Activated B cell treated with CpG ODN at 0.5 μM for 24 hours (primary cell): ENCODE measurements around the gene SUSD4. TPM values are rescaled to one million over a fixed set of nuclear protein-coding genes. Genes with fewer than 3 reads are reported as not detected.

Source experiments
- ATAC-seq: fragments of 200-7000 bp; cut with Tn5 transposase; one replicate; pipeline ENCODE4 v1.10.0; 2021; ENCODE audit warnings: low read depth, mild to moderate bottlenecking, moderate library complexity
- CTCF ChIA-PET: fragments of 350-600 bp; sonication (Branson Sonifier 250); formaldehyde crosslinking; loops from one replicate; lab custom pipeline; 2021; ENCODE audit warnings: antibody characterized with exemption; lab: Charles Lee
- POLR2A ChIA-PET: fragments of 350-600 bp; sonication (Branson Sonifier 250); formaldehyde crosslinking; loops from one replicate; lab custom pipeline; 2021; ENCODE audit warnings: antibody characterized with exemption; lab: Charles Lee
- DNase-seq: peaks from one replicate; pipeline ENCODE4 v3.0.0; 2022
- H3K27ac Mint-ChIP-seq: one replicate; pipeline ENCODE4 v1.8.0; 2020; ENCODE audit warnings: mixed read lengths
- H3K27me3 Mint-ChIP-seq: one replicate; pipeline ENCODE4 v1.8.0; 2021; ENCODE audit warnings: mixed read lengths
- H3K36me3 Mint-ChIP-seq: one replicate; pipeline ENCODE4 v1.8.0; 2021; ENCODE audit warnings: low read depth, mixed read lengths
- H3K4me1 Mint-ChIP-seq: one replicate; pipeline ENCODE4 v1.8.0; 2021; ENCODE audit warnings: mixed read lengths
- H3K4me3 Mint-ChIP-seq: one replicate; pipeline ENCODE4 v1.8.0; 2020; ENCODE audit warnings: mild to moderate bottlenecking, mixed read lengths
- H3K9me3 Mint-ChIP-seq: one replicate; pipeline ENCODE4 v1.8.0; 2020; ENCODE audit warnings: mixed read lengths
- intact Hi-C: fragments of 100-400 bp; cut with micrococcal nuclease; formaldehyde crosslinking; loops from one replicate; pipeline ENCODE4 v1.15.1; 2024
- total RNA-seq: library from RNA; stranded (reverse); gene quantifications from 2 replicates; pipeline ENCODE4 v1.2.3, GENCODE V29; 2022
- TF ChIP-seq, protein P1 (sequence below): fragments of 200-600 bp; IDR thresholded peaks from one replicate; pipeline ENCODE4 v1.8.0; 2022; ENCODE audit warnings: antibody characterized with exemption, mild to moderate bottlenecking

The SUSD4 gene
- total RNA-seq, 1 donor from 2014 or later = not detected

DNA sequence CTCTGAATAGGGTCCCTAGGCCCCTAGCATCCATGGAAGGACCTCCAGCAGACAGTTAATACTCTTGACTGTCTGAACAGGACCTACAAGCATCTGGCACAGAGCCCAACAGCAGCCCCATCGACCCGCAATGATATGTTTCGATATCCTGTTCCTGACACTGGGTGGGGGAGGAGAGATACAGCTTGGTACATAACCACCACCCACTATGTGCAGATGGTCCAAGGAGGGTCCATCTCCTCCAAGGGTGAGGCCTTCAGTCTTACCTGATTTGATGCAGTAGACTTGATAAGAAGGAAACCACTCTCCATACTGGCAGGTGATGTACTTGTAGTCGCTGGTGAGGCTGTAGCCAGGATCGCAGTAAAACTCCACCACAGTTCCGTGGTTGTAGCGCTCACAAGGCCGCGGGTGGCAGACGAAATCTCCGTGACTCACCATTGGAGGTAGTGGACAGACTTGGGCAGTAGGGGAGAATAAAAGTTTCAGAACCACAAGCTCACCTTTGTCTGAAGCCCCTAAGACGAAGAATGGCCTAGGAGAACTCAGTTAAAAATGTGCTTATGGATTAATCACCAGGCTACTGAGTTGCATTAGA is 134.9 kb downstream of the SUSD4 start:
- peaks cover 5% of the 10 kb centered on the region for H3K27me3 Mint-ChIP-seq
- POLR2A ChIA-PET = no interaction called here
- H3K4me1 Mint-ChIP-seq = no peaks in the 10 kb centered on the region
- CTCF ChIA-PET = no interaction called here
- H3K4me3 Mint-ChIP-seq = no peak overlapping the region
- DNase-seq (no peak), ATAC-seq (no peak)
- no peaks in the 10 kb centered on the region for H3K9me3 Mint-ChIP-seq
- H3K27ac Mint-ChIP-seq = no peak overlapping the region
- intact Hi-C loops = no loop called here
- TF ChIP-seq, protein P1, sequence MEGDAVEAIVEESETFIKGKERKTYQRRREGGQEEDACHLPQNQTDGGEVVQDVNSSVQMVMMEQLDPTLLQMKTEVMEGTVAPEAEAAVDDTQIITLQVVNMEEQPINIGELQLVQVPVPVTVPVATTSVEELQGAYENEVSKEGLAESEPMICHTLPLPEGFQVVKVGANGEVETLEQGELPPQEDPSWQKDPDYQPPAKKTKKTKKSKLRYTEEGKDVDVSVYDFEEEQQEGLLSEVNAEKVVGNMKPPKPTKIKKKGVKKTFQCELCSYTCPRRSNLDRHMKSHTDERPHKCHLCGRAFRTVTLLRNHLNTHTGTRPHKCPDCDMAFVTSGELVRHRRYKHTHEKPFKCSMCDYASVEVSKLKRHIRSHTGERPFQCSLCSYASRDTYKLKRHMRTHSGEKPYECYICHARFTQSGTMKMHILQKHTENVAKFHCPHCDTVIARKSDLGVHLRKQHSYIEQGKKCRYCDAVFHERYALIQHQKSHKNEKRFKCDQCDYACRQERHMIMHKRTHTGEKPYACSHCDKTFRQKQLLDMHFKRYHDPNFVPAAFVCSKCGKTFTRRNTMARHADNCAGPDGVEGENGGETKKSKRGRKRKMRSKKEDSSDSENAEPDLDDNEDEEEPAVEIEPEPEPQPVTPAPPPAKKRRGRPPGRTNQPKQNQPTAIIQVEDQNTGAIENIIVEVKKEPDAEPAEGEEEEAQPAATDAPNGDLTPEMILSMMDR = no peak
- H3K36me3 Mint-ChIP-seq = no peaks in the 10 kb centered on the region

DNA sequence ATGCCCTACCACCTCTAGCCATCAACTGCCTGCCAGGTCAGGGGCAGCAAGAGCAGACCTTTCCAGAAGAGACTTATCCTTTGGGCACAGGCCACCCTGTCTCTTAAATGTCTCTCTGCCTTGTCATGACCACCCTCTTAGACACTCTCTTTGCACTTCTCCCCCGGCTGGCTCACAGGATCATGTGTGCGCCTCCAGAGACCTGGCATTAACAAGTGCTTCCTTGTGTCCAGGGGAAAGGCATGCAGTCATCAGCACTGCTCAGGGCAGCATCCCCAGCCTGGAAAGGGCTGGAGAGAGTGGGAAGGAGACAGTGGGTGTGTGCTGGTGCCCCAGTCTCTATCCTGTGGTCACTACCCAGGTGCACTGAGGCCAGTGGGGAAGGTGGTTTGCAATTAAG is 135.8 kb downstream of the SUSD4 start:
- Mint-ChIP-seq H3K27ac (no peak overlapping the region), H3K4me3 (no peak overlapping the region), H3K4me1 (no peaks in the 10 kb centered on the region), H3K9me3 (no peaks in the 10 kb centered on the region), H3K27me3 (peaks cover 5% of the 10 kb centered on the region), H3K36me3 (no peaks in the 10 kb centered on the region)
- no peak for DNase-seq
- TF ChIP-seq, protein P1 = no peak
- intact Hi-C loops = no loop called here
- no peak for ATAC-seq
- ChIA-PET POLR2A (no interaction called here), CTCF (no interaction called here)

- ChIA-PET CTCF (no interaction called here), POLR2A (no interaction called here)
- DNase-seq (no peak), ATAC-seq (no peak)
- no peaks in the 10 kb centered on the region for H3K9me3 Mint-ChIP-seq
- intact Hi-C loops = no loop called here
- H3K36me3 Mint-ChIP-seq = no peaks in the 10 kb centered on the region
- TF ChIP-seq, protein P1 = no peak
- H3K4me1 Mint-ChIP-seq = no peaks in the 10 kb centered on the region
- no peak overlapping the region for H3K27ac Mint-ChIP-seq
- no peak overlapping the region for H3K4me3 Mint-ChIP-seq
- peaks cover 5% of the 10 kb centered on the region for H3K27me3 Mint-ChIP-seq
Measured at GRCh38 chr1:223227486-223228196, 136.3 kb downstream of the SUSD4 start.

DNA sequence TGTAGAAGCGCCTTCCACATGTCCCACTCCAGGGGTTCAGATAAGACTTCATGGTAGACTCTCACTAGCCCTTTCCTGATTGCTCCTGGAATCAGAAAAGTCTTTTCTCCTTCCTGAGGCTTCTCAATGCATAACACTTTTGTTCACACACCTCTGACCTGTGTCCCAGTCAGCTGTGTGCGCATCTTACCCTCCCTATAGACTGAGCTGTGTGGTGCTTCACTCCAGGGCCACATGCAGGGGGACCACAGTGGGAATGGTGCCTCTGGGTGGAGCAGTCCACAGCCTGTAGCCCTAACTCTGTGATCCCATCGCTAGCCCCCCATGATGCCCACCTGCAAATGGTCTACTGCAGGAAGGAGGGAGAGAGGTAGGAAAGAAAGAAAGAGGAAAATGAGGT is 136.9 kb downstream of the SUSD4 start:
- no peaks in the 10 kb centered on the region for H3K9me3 Mint-ChIP-seq
- POLR2A ChIA-PET = no interaction called here
- no peak overlapping the region for H3K27ac Mint-ChIP-seq
- no peak overlapping the region for H3K4me3 Mint-ChIP-seq
- CTCF ChIA-PET = no interaction called here
- TF ChIP-seq, protein P1 = no peak
- H3K27me3 Mint-ChIP-seq = peaks cover 5% of the 10 kb centered on the region
- intact Hi-C loops = no loop called here
- no peaks in the 10 kb centered on the region for H3K4me1 Mint-ChIP-seq
- ATAC-seq = no peak
- no peaks in the 10 kb centered on the region for H3K36me3 Mint-ChIP-seq
- DNase-seq = no peak

DNA sequence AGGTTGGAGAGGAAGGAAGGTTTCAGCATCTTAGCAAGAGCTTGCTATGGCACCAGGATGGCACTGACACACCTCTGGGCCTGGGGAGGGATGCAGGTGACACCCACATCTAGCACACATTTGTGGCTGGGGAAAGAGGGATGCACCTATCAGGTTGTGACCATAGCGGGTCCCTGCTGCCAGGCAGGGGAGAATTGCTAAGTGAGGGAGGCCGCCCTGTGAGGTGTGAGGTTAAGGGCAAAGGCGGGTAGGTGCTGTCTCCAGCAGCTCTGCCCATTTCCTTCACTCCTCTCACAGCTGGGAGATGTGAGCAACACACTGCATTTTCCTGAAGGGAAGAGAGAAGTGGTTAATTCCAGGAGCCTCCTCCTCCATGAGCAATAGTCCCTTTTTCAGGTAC is 137.7 kb downstream of the SUSD4 start:
- intact Hi-C loops = no loop called here
- no peak for DNase-seq

More for the DNA sequence above, 137.7 kb downstream of the SUSD4 start:
- TF ChIP-seq, protein P1 = no peak
- Mint-ChIP-seq H3K27ac (no peak overlapping the region), H3K9me3 (no peaks in the 10 kb centered on the region), H3K36me3 (no peaks in the 10 kb centered on the region), H3K4me3 (no peak overlapping the region), H3K4me1 (no peaks in the 10 kb centered on the region), H3K27me3 (peaks cover 5% of the 10 kb centered on the region)
- ChIA-PET CTCF (no interaction called here), POLR2A (no interaction called here)
- no peak for ATAC-seq
